Head of caudate nucleus (tissue), 42 donors: ENCODE data around the gene DIS3L2.
"Not testable (repeated sequence)": the region's sequence is repeated elsewhere in the genome, so short reads cannot be mapped to it uniquely, and the experiment has no call there.

Experiments
- DNase-seq, 42 donors: peaks; one replicate each; pipeline versions ENCODE4 v3.0.0 to v3.0.0-alpha.2; 2020 to 2021; ENCODE audit warnings: mixed read lengths in 7 of 42
- intact Hi-C: fragments of 100-400 bp; cut with DNase I; formaldehyde crosslinking; loops from one replicate; pipeline ENCODE4 v1.15.0; 2022

The DIS3L2 gene

DNA sequence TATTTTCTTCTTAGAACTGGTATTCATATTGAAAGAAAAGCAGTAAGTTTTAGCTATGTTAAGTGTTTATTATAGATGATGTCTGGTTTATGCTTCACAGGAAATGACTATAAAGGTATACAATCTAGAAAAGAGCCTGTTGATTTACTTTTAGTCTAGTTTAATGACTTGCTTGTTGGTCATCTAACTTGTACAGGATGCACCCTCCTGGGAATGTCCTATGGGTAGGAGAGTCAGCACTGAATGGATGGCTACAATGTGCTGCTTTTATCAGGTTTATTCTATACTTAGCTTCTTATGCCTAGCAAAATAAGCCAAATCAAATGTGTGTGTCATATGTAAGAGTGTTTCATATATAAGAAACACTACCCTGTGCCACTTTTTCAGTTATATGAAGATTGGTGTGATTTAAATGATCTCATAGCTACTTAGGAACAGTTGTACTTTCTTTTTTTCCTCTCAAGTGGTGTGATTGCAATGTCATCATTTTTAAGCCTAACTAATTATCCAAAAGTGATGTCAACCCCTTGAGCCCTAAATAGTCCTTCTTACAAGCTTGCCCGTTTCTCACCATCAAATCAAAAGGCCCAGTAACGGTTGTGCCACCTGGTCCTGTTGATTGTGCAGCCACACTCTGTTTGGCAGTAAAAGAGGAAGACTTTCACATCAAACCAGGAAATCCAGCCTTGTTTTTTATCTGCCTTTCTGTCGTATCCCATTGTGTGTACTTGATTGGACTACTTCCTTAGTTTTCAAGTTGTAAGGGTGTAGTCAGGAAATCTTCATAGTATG lies 176.0 kb downstream of the DIS3L2 start:
- no peak for DNase-seq
- intact Hi-C loops: no loop called here

DNA sequence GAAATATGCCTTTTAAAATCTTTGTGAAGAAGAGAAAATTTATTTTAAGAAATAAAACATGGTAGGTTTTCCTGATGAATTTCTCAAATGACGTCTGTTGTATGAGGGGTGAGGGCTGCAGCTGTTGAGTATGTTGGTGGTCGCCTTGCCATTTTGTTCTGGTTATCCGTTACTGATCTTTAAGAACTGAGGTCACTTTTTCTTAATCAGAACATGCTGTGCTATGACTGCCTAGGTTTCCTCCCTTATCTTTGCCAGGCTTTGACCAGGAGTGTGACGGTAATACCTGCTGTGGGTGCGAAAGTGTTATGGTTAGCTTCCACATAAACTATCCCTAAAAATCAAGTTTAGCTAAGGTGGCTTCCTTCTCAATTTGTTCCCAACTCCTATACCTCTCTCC lies 176.9 kb downstream of the DIS3L2 start:
- no peak for DNase-seq
- intact Hi-C loops: no loop called here

DNA sequence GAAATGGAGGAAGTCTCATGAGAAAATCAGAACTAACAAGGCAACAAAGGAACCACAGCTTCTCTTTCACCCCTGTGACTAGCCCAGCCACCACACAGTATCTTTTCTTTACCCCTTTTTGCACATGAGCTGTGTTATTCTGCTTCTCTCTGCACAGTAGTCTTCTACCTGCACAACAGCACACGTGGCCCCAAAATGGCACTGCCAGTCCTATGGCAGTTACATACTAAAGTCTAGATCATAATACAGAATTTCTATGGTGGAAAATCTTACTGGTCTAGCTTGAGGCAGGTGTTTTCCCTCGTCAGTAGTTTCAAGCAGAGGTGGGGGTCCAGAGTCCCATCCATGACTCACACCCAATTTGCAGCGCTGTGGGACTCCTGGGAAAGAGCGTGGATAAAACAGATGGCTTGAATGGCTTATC lies 177.7 kb downstream of the DIS3L2 start:
- no peak for DNase-seq
- intact Hi-C loops: no loop called here

DNA sequence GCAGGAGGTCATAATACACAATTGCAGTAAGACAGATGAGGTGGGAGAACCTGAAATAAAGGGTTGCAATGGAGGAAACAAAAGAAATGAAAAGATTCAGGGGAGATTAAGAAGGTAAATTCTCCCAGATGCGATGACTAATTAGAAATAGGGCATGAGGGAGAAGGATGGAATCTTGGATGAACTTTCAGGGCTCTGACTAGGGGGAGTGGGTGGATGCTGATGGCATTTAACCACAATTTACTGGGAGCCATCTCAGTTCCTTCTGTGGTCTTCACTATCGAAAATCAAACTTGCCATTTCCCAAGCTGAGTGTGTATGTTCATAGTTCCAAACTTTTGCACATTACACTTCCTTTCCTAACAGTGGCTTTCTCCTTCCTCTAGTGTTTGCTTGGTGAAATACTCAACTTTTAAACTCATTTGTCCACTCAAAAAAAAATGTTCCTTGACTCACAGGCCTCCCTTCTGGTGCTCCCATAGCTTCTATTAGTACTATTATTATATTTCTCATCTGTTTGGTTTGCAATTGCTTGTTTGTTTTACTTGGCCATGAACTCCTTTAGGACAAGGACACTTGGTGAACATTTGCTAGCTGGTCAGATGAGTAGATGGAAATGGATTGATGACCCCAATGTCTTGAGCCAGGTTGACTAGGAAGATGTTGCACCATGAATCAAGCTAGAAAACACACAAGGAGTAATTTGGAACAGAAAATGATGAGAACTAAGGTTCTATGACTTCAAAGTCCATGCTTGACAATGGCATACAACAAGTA lies 178.5 kb downstream of the DIS3L2 start:
- no peak for DNase-seq
- intact Hi-C loops: loop anchor here (5.0 kb wide), 1 partner anchor 213 kb away; the partner anchor contains the start of gene NPPC

DNA sequence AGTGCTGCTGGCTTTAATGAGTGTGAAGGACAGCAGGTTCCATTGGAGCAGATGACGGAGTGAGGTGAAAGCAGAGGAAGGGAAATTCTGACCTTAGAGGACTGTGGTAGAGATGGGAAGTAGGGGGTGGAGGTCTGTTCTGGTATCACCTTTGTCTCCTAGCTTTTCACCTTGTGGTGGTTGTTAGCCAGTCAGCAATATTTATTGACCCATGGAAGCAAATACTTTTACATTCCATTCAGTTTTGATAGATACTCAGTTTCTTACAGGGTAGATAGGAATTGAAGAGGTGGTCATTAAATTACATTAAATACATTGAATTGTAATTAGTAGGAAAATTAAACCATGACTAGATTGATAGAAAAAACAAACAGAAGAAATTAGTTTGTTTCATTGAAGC lies 180.1 kb downstream of the DIS3L2 start:
- intact Hi-C loops: loop anchor here (5.0 kb wide), 1 partner anchor 214 kb away; the partner anchor contains the start of gene NPPC

DNA sequence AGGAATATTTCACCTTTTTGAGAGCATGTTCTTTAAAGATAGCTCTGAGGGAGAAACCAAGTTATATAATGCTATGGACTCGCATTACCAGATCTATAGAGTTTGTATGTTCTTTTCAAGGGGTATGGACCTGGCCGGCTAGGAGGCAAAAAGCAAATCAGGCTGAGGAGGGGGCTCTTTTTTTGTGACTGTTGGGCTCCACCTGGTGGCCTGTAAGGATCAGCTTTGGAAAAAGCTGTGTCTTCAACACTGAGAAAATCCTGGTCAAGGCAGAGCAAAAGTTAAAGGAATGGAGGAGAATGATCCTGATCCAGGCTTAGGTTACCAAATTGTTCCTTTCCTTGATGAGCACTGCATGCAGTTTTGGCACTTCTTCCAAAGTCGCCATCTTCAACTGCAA lies 180.5 kb downstream of the DIS3L2 start:
- peak; percentile 5 to 82 (median 54) for DNase-seq
- intact Hi-C loops: loop anchor here (5.0 kb wide), 1 partner anchor 215 kb away; the partner anchor contains the start of gene NPPC

More for the DNA sequence above, 180.1 kb downstream of the DIS3L2 start:
- DNase-seq: no peak

DNA sequence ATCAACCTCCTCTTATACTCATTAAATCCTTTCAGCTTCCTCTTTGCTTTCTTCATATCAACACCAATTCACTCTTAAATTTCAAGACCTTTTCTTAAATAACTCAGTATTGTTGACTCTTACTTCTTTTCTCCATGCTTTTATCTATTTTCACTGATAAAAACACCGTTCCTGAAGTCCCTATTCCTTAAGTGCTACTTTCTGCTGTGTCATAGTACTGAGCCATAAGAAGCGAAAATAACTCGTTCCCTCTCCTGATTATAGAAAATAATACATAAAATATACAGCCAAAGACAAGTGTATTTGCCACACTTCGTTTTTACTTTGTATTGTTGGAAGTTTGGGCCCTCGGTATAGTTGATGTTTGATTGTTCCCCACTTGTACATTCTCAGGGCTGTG lies 181.0 kb downstream of the DIS3L2 start:
- intact Hi-C loops: loop anchor here (5.0 kb wide), 1 partner anchor 215 kb away; the partner anchor contains the start of gene NPPC
- DNase-seq: no peak

DNA sequence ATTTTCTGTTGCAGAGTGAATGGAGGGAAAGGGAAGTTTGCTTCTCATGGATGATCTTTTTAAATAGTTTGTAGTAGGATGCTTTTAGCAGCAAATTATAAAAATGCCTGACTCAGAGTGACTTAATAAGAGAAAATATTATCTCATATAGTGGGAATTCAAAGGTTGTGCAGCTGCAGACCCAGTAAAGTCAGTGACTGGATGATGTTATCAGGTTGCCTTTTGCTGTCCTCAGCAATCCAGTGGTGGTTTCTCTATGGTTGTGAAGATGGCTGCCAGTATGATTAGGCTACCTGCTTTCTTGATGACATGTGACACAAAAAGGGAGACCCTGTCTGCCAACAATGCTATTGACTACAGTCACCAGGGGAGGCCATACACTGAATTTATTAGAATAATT lies 184.8 kb downstream of the DIS3L2 start:
- intact Hi-C loops: no loop called here
- no peak for DNase-seq

DNA sequence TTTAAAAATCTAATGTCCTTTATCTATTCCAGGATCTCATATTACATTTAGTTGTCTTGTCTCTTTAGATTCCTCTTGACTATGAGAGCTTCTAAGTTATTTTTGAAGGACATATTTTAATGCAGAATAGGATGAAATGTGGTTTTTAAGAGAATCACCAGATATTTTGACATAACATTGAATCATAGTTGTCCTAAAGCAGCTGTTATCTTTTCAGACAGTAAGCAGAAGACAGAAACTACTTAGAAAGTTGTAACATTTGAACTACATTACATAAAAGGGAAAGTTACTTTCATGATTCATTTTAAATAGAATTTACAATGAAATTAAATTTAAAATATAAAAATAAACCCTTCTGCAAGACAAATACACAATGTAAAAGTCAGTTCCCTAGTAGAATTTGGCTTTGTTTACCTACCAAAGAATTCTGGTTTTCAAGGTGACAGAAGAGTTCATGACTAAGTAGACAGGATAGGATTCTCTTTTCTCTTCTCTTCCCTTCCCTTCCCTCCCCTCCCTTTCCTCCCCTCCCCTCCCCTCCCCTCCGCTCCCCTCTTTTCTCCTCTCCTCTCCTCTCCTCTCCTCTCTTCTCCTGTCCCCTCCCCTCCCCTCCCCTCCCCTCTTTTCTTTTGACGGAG lies 186.0 kb downstream of the DIS3L2 start:
- intact Hi-C loops: no loop called here
- no peak for DNase-seq

DNA sequence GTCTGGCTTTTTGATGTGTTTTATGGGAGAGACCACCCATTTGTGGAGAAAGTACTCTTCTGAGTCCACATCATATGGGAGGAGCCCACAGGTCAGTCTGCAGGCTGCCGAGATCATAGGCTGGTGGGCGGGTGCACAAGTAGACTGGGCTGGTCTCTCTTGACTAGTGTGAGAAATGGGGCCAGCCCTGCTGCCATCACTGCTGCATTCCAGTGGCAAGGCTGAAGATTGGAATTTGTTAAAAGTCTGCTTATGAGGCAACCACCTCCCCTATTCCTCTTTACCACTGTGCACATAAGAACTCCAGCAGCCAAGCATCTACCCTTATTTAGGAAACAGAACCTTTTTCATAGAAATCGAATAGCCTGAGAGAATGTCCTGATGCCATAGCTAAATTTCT lies 200.7 kb downstream of the DIS3L2 start:
- intact Hi-C loops: no loop called here
- no peak for DNase-seq

DNA sequence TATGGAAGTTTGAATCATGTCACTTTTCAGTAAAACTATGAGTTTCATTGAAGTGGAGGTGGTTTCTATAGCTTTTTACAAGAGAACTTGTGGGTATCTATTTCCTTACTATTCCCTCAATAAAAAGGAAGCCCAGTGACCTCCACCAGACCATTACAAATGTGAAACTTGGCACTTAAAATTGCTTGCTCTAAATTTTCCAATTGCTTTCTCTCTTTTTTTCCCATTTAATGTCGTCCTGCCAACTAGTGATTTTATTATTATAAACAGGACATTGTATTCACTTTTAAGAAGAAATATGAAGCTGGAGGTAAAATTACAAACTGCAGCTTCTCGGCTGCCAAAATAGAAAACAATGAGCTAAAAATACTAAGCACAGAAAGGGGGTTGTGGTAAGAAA lies 208.9 kb downstream of the DIS3L2 start:
- no peak for DNase-seq
- intact Hi-C loops: no loop called here

DNA sequence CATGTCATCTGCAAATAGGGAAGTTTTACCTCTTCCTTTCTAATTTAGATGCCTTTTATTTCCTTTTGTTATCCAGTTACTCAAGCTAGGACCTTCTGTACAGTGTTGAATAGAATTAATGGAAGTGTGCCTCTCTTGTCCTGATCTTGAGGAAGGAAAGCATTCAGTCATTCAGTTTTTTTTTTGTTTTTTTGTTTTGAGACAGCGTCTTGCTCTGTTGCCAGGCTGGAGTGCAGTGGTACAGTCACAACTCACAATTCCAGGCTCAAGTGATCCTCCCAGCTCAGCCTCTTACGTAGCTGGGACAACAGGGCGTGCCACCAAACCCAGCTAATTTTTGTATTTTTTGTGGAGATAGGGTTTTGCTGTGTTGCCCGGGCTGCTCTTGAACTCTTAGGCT lies 213.1 kb downstream of the DIS3L2 start:
- intact Hi-C loops: no loop called here
- no peak for DNase-seq

DNA sequence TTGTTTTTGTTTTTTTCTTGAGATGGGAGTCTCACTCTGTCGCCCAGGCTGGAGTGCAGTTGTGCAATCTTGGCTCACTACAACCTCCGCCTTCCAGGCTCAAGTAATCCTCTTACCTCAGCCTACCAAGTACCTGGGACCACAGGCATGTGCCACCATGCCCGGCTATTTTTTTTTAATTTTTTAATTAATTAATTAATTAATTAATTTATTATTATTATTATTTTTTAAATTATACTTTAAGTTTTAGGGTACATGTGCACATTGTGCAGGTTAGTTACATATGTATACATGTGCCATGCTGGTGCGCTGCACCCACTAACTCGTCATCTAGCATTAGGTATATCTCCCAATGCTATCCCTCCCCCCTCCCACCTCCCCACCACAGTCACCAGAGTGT lies 215.1 kb downstream of the DIS3L2 start:
- DNase-seq, intact Hi-C loops: not testable (repeated sequence)

DNA sequence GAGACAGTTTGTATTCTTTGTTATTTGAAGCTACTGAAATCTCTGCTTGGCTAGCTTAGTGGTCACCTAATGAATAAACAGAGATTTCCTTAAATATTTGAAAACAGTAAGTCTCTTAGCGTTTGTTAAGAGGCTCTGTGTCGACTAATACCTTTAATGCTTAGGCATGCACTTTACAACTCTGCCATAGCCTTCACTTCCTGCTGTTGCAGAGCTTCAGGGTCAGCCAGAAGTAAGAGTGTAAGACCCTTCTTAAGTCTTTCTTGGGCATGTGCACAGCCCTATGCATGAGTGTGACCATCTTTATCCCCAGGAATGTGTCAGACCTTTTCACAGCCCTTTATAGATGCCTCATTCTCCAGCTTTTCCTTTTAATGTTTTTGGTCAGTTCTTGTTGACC lies 221.8 kb downstream of the DIS3L2 start:
- DNase-seq: no peak
- intact Hi-C loops: no loop called here

DNA sequence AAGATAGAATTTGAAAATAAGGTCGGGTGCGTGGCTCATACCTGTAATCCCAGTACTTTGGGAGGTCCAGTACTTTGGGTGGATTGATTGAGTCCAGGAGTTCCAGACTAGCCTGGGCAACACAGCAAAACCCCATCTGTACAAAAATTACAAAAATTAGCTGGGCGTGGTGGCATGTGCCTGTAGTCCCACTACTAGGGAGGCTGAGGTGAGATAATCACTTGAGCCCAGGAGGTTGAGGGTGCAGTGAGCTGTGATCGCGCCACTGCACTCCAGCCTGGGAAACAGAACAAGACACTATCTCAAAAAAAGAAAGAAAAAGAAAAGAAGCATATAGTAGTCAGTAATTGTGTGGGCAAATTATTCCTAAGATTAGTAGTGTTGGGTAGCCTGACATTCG lies 222.8 kb downstream of the DIS3L2 start:
- no peak for DNase-seq
- intact Hi-C loops: no loop called here

DNA sequence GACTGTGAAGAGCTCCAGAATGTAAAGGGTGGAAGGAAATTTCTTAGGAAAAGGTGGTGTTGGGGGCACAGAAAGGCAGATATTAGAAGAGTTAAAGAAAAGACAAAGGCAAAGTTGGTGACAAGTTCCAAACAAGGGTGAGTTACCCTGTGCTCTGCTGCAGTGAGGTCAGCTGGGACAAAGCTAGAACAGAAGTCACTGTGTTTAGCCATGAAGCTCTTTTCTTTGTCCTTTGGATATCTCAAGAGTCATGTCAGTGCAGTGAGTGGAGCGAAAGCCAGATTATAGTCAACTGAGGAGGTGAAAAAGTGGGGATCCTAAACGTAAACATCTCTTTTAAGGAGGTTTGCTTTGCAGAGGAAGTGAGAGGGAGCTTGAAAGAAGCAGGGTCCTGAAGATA lies 229.3 kb downstream of the DIS3L2 start:
- intact Hi-C loops: no loop called here
- DNase-seq: peak in 10 of 42 donors; percentile 2 to 51 (median 22)

DNA sequence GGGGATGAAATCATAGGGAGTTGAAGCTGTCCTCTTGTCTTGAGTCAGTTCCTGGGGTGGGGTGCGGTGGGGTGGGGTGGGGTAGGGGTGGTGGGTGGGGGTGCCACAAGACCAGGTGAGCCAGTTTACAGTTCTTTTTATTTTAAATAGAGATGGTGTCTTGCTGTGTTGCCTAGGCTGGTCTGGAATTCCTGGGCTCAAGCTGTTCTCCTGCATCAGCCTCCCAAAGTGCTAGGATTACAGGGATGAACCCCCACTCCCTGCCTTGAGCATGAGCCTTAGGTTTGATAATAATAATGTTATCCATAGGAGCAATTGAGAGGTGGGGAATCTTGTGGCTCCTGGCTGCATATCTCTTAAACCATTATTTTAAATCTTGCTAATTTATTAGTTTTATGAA lies 234.0 kb downstream of the DIS3L2 start:
- intact Hi-C loops: no loop called here
- DNase-seq: no peak

DNA sequence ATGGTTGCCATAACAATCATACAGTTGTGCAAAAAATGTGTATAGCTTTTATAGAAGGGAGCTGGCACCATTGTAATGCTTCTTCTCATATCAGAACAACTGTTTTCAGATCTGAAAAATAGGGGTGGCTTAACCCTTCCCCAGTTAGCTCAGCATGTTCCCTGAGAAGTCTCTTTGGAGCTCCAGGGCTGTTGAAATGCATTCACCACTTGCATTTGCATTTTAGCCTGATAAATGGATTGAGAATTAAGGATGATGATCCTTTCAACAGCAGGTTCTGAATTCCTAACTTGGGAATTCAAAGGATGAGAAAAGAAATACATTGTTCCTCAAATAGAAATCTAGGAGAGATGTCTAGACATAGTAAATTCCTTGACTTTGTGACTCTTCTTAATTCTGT lies 235.3 kb downstream of the DIS3L2 start:
- intact Hi-C loops: no loop called here

DNA sequence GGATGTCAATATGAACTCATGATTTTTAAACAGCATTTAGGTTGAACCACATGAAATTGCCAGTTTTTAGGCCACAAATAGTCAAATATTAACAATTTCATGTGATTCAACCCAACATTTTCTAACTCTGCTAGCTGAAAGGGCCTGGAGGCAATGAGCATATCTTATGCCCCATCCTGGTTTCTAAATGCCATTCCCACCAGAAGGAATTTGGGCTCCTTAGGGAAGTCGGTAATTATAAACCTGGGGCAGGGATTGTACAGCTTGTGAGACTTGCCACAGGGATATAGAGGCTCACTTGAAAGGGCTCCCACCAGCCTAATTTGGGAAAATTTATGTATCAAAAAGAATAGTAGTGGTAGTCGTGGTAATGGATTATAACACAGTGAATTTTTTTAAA lies 238.7 kb downstream of the DIS3L2 start:
- DNase-seq: no peak
- intact Hi-C loops: no loop called here

More for the DNA sequence above, 235.3 kb downstream of the DIS3L2 start:
- no peak for DNase-seq
